GM06990 (cell line): ENCODE measurements around the gene SETD1A.

ENCODE experiments used
- DNase-seq: peaks from one replicate; pipeline ENCODE4 v3.0.0-alpha.2; 2011; ENCODE audit not compliant: insufficient read length; ENCODE audit errors: extremely low read depth
- H3K27me3 ChIP-seq: replicated peaks from 2 replicates; pipeline ENCODE4 v1.6.0; 2011; ENCODE audit warnings: low read length; ENCODE audit not compliant: control insufficient read depth, insufficient read depth
- H3K36me3 ChIP-seq: 2 replicates; pipeline ENCODE4 v1.5.1; 2011; ENCODE audit warnings: low read length; ENCODE audit not compliant: control insufficient read depth, insufficient read depth
- H3K4me3 ChIP-seq: replicated peaks from 2 replicates; pipeline ENCODE4 v1.5.1; 2011; ENCODE audit warnings: low read depth, mild to moderate bottlenecking, control low read depth, low read length
- TF ChIP-seq, protein P1 (sequence below): IDR thresholded peaks from 2 replicates; pipeline ENCODE4 v1.5.1; 2011; ENCODE audit warnings: low read length, control low read depth, mild to moderate bottlenecking, inconsistent platforms; ENCODE audit not compliant: insufficient read depth, poor library complexity, severe bottlenecking

SETD1A gene

DNA sequence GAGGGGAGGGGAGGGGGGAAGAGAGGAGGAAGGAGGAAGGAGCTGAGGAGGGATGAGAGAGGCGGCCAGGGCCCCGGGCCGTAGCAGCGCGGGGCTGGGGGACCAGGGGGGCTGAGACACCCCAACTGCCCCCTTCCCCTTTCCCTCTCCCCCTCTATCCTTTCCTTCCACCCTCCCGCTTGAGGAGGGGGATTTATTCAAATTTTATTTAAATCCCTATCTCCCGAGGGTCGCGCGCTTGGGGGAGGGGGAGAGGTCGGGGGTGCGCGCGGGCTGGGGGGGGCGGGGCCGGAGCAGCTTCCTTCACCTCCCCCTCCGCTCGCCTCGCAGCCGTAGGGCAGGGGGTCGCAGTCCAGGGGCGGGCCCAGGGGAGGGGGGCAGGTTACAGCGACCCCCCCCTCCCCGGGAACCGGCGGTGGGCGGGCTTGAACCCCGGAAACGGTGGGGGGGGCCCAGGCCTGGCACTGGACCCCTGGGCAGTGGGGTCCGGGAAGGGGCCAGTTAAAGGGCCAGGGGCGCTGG is 33.9 kb upstream of the SETD1A start, which contains the start of gene FBXL19:
Gene FBXL19 (plus strand): TSS at position 19 of the 522 bp plus-strand sequence. CDS start 2,183 bp downstream, outside the sequence.
- no peak for DNase-seq
- TF ChIP-seq, protein P1, sequence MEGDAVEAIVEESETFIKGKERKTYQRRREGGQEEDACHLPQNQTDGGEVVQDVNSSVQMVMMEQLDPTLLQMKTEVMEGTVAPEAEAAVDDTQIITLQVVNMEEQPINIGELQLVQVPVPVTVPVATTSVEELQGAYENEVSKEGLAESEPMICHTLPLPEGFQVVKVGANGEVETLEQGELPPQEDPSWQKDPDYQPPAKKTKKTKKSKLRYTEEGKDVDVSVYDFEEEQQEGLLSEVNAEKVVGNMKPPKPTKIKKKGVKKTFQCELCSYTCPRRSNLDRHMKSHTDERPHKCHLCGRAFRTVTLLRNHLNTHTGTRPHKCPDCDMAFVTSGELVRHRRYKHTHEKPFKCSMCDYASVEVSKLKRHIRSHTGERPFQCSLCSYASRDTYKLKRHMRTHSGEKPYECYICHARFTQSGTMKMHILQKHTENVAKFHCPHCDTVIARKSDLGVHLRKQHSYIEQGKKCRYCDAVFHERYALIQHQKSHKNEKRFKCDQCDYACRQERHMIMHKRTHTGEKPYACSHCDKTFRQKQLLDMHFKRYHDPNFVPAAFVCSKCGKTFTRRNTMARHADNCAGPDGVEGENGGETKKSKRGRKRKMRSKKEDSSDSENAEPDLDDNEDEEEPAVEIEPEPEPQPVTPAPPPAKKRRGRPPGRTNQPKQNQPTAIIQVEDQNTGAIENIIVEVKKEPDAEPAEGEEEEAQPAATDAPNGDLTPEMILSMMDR, result no peak
- Histone ChIP-seq H3K27me3 (no peaks in the 10 kb centered on the region), H3K4me3 (peak within 1 kb of the TSS; percentile 78), H3K36me3 (peaks cover 5% of the 10 kb centered on the region)

GRCh38 chr16:30924076-30924912 is 33.3 kb upstream of the SETD1A start:
- peaks cover 5% of the 10 kb centered on the region for H3K36me3 ChIP-seq
- H3K27me3 ChIP-seq, result no peaks in the 10 kb centered on the region
- TF ChIP-seq, protein P1, result no peak
- H3K4me3 ChIP-seq, result peak overlapping the region; percentile 78
- no peak for DNase-seq

- no peaks in the 10 kb centered on the region for H3K27me3 ChIP-seq
- TF ChIP-seq, protein P1, result no peak
- DNase-seq, result no peak
- peak overlapping the region; percentile 78 for H3K4me3 ChIP-seq
- H3K36me3 ChIP-seq, result peaks cover 6% of the 10 kb centered on the region
Observed at GRCh38 chr16:30924913-30925631, 32.5 kb upstream of the SETD1A start.

- H3K27me3 ChIP-seq, result no peaks in the 10 kb centered on the region
- TF ChIP-seq, protein P1, result no peak
- no peak overlapping the region for H3K4me3 ChIP-seq
- DNase-seq, result no peak
- H3K36me3 ChIP-seq, result peaks cover 9% of the 10 kb centered on the region
Observed at GRCh38 chr16:30925632-30925987, 31.9 kb upstream of the SETD1A start.

GRCh38 chr16:30925995-30926811 is 31.4 kb upstream of the SETD1A start:
- Histone ChIP-seq H3K27me3 (no peaks in the 10 kb centered on the region), H3K36me3 (peaks cover 14% of the 10 kb centered on the region), H3K4me3 (no peak overlapping the region)
- no peak for DNase-seq
- TF ChIP-seq, protein P1, result no peak
